Adrenal gland (tissue), 5 donors: ENCODE data around the gene DAGLB.

Source experiments
- POLR2A ChIP-seq, 2 donors: fragments of 450-650 bp; IDR thresholded peaks; one replicate each; pipeline ENCODE4 v1.6.1; 2017; ENCODE audit warnings: antibody characterized with exemption in 2 of 2, mild to moderate bottlenecking in 2 of 2, moderate library complexity in 1 of 2
- TF ChIP-seq, protein P1 (sequence below), 6 experiments: fragments of 450-650 bp in 4 of 6; fragments of 200-600 bp in 2 of 6; sonication (generic) in 1 of 6; IDR thresholded peaks; 1 replicate in 5 of 6; 2 replicates in 1 of 6; pipeline versions ENCODE4 v1.5.1 to v1.8.0; 2016 to 2021; ENCODE audit warnings: antibody characterized with exemption in 6 of 6, mild to moderate bottlenecking in 2 of 6, moderate library complexity in 1 of 6
- donor health status: DM: no; HTN: no; CAD: no.

- TF ChIP-seq, protein P1, sequence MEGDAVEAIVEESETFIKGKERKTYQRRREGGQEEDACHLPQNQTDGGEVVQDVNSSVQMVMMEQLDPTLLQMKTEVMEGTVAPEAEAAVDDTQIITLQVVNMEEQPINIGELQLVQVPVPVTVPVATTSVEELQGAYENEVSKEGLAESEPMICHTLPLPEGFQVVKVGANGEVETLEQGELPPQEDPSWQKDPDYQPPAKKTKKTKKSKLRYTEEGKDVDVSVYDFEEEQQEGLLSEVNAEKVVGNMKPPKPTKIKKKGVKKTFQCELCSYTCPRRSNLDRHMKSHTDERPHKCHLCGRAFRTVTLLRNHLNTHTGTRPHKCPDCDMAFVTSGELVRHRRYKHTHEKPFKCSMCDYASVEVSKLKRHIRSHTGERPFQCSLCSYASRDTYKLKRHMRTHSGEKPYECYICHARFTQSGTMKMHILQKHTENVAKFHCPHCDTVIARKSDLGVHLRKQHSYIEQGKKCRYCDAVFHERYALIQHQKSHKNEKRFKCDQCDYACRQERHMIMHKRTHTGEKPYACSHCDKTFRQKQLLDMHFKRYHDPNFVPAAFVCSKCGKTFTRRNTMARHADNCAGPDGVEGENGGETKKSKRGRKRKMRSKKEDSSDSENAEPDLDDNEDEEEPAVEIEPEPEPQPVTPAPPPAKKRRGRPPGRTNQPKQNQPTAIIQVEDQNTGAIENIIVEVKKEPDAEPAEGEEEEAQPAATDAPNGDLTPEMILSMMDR (IDR thresholded peaks at IDR 0.05), result no peak
- no peak for TF ChIP-seq POLR2A (IDR thresholded peaks at IDR 0.05)
These were observed 9.3 kb downstream of the DAGLB start for GRCh38 chr7:6438427-6438826.
